ENCODE data around the gene SETD5. TPM values are rescaled to one million over a fixed set of nuclear protein-coding genes. Genes with fewer than 3 reads are reported as not detected.
A peak's percentile ranks its signal among the peaks of the same experiment; 100 is the strongest.

SETD5 gene
- total RNA-seq, 4 donors from 2014 or later: 57.9 to 198 (median 94.2) TPM

DNA sequence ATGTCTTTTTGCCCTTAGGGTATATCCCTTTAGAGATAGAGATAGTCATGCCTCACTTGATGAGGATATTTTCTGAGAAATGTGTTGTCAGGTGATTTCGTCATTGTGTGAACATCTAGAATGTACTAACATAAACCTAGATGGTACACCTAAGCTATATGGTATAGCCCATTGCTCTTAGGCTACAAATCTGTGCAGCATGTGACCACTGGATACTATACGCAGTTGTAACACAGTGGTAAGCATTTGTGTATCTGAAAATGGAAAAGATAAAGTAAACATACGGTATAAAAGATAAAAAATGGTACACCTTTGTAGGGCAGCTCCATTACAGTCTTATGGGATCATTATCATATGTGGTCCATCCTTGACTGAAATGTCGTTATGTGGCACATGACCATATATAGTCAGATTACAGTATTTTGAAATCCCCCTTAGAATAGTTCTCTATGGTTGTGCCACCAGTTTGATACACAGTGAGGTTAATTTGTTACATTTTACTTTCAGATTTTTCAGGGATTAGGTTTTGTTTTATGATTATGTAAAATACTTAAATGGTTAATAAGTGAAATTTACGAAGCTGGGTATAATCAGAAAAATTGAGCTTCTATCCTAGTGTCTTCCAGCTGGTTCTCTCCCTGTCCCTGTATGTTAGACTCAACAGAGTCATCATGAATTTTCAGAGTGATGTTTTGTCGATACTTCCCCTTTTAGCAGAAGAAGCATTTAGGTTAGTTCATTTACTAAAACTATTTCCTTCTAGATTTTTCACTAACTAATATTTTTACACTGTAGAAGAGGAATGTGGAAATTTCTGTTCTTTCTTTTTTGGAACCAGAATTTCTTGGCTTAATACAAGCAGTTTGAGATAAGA, 12.8 kb downstream of the SETD5 start:
- H3K27ac ChIP-seq: peak overlapping the region; percentile 10 to 55
- no peak for DNase-seq
- no peaks in the 10 kb centered on the region for H3K27me3 ChIP-seq
- no peaks in the 10 kb centered on the region for H3K9me3 ChIP-seq
- intact Hi-C loops (cut with DNase I; ENCODE audit: low total_unique reads): no loop called here
- no peaks in the 10 kb centered on the region for H3K36me3 ChIP-seq
- peaks cover 4 to 26% of the 10 kb centered on the region in 2 donors for H3K4me1 ChIP-seq
- TF ChIP-seq, protein P1, sequence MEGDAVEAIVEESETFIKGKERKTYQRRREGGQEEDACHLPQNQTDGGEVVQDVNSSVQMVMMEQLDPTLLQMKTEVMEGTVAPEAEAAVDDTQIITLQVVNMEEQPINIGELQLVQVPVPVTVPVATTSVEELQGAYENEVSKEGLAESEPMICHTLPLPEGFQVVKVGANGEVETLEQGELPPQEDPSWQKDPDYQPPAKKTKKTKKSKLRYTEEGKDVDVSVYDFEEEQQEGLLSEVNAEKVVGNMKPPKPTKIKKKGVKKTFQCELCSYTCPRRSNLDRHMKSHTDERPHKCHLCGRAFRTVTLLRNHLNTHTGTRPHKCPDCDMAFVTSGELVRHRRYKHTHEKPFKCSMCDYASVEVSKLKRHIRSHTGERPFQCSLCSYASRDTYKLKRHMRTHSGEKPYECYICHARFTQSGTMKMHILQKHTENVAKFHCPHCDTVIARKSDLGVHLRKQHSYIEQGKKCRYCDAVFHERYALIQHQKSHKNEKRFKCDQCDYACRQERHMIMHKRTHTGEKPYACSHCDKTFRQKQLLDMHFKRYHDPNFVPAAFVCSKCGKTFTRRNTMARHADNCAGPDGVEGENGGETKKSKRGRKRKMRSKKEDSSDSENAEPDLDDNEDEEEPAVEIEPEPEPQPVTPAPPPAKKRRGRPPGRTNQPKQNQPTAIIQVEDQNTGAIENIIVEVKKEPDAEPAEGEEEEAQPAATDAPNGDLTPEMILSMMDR (IDR thresholded peaks at IDR 0.05): no peak
- no peak for TF ChIP-seq POLR2A (IDR thresholded peaks at IDR 0.05)
- H3K4me3 ChIP-seq: no peak overlapping the region

DNA sequence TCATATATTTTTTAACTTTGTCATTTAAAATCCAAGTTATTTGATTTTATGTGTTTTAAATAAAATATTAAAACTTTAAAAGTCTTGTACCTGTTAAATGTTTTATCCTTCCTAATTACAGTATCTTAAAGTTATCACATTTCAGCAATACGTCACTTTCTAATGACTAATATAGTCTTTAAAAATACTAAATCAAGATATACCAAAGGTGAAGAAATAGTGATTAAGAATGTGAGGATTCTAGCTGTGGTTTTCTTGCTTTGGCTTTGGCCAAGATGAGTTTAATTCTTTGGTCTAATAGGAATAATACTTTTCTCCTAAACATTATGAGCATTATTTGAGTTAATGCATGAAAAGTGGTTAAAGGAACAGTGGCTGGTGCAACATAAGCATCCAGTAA, 13.9 kb downstream of the SETD5 start:
- DNase-seq: no peak
- Histone ChIP-seq H3K27ac (peak overlapping the region in 1 of 2 donors; percentile 42), H3K27me3 (no peaks in the 10 kb centered on the region), H3K36me3 (no peaks in the 10 kb centered on the region), H3K4me1 (peaks cover 4 to 22% of the 10 kb centered on the region in 2 donors), H3K9me3 (no peaks in the 10 kb centered on the region), H3K4me3 (no peak overlapping the region)
- intact Hi-C loops (cut with DNase I; ENCODE audit: low total_unique reads): no loop called here
- TF ChIP-seq, protein P1 (IDR thresholded peaks at IDR 0.05): no peak
- TF ChIP-seq POLR2A (IDR thresholded peaks at IDR 0.05): no peak

DNA sequence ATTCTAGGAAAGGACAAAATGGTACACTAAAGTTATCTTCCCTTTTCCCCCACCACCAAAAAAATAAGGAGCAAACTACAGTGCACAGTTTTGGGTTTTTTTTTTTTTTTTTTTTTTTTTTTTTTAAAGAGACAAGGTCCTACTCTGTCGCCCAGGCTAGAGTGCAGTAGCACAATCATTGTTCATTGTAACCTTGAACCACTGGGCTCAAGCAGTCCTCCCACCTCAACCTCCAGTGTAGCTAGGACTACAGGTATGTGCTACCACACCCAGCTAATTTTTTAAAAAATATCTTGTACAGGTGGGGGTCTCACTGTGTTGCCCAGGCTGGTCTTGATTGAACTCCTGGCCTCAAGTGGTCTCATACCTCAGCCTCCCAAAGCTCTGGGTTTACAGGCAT, 14.9 kb downstream of the SETD5 start:
- H3K27ac ChIP-seq: no peak overlapping the region
- H3K27me3 ChIP-seq: no peaks in the 10 kb centered on the region
- TF ChIP-seq, protein P1 (IDR thresholded peaks at IDR 0.05): no peak
- no peak for TF ChIP-seq POLR2A (IDR thresholded peaks at IDR 0.05)
- H3K4me3 ChIP-seq: no peak overlapping the region
- H3K4me1 ChIP-seq: peaks cover 4 to 22% of the 10 kb centered on the region in 2 donors
- intact Hi-C loops (cut with DNase I; ENCODE audit: low total_unique reads): no loop called here
- no peaks in the 10 kb centered on the region for H3K9me3 ChIP-seq
- no peaks in the 10 kb centered on the region for H3K36me3 ChIP-seq
- DNase-seq: no peak

DNA sequence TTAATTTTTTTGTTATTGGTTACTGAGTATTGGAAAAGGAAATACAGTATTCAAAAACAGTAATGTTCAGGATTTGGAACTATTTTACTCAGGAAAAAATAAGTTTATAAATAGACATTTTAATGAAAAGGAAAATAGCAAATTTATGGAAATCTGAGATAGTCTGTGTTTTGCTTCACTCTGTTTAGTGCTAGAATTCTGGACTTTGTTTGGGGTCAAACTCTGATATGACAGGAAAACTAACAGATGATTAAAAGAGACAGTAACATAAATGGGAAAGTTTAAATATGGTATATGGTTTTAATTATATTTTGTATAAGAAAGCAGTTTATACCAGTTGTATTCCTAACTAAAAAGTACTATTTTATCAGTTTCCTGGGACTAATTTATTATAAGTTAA, 17.4 kb downstream of the SETD5 start:
- peaks cover 0 to 10% of the 10 kb centered on the region in 2 donors for H3K4me1 ChIP-seq
- DNase-seq: no peak
- intact Hi-C loops (cut with DNase I; ENCODE audit: low total_unique reads): no loop called here

More for the DNA sequence above, 17.4 kb downstream of the SETD5 start:
- TF ChIP-seq POLR2A (IDR thresholded peaks at IDR 0.05): no peak
- TF ChIP-seq, protein P1 (IDR thresholded peaks at IDR 0.05): no peak
- Histone ChIP-seq H3K9me3 (no peaks in the 10 kb centered on the region), H3K27me3 (no peaks in the 10 kb centered on the region), H3K27ac (no peak overlapping the region), H3K4me3 (no peak overlapping the region), H3K36me3 (no peaks in the 10 kb centered on the region)

Data from uterus (tissue), 4 donors.